ENCODE measurements around the gene ZNF417.
A peak's percentile ranks its signal among the peaks of the same experiment; 100 is the strongest.
"Not testable (repeated sequence)": the region's sequence is repeated elsewhere in the genome, so short reads cannot be mapped to it uniquely, and the experiment has no call there.

Gene ZNF417

GRCh38 chr19:57916168-57916995 is at the start of gene ZNF417:
TSS of gene ZNF417 (minus strand) at chr19:57916592. CDS start at chr19:57916411, 181 bp downstream.
- DNase-seq (ENCODE audit: low spot score): peak; percentile 93

- no peak for DNase-seq (ENCODE audit: low spot score)
Measured at GRCh38 chr19:57964761-57965160, 48.4 kb upstream of the ZNF417 start.

- DNase-seq (ENCODE audit: low spot score): no peak
Measured at GRCh38 chr19:57961785-57962184, 45.4 kb upstream of the ZNF417 start.

GRCh38 chr19:57954996-57955395 is 38.6 kb upstream of the ZNF417 start:
- no peak for DNase-seq (ENCODE audit: low spot score)

- DNase-seq (ENCODE audit: low spot score): no peak
Measured at GRCh38 chr19:57949702-57950101, 33.3 kb upstream of the ZNF417 start.

GRCh38 chr19:57949296-57949695 is 32.9 kb upstream of the ZNF417 start:
- DNase-seq (ENCODE audit: low spot score): no peak

- peak; percentile 90 for DNase-seq (ENCODE audit: low spot score)
Measured at GRCh38 chr19:57947419-57948134, 31.2 kb upstream of the ZNF417 start, which contains the start of gene ZNF256. TSS of gene ZNF256 (minus strand) at chr19:57947706. CDS start at chr19:57947474, 232 bp downstream.

GRCh38 chr19:57947088-57947418 is 30.7 kb upstream of the ZNF417 start:
- no peak for DNase-seq (ENCODE audit: low spot score)

GRCh38 chr19:57946316-57946715 is 29.9 kb upstream of the ZNF417 start:
- no peak for DNase-seq (ENCODE audit: low spot score)

GRCh38 chr19:57941593-57941992 is 25.2 kb upstream of the ZNF417 start:
- DNase-seq (ENCODE audit: low spot score): no peak

GRCh38 chr19:57935731-57936130 is 19.3 kb upstream of the ZNF417 start:
- DNase-seq (ENCODE audit: low spot score): no peak

- DNase-seq (ENCODE audit: low spot score): peak; percentile 51
Measured at GRCh38 chr19:57934820-57935665, 18.7 kb upstream of the ZNF417 start, which contains the start of gene ZNF418. TSS of gene ZNF418 (minus strand) at chr19:57935402. CDS start at chr19:57933822, 1,580 bp downstream.

- DNase-seq (ENCODE audit: low spot score): no peak
Measured at GRCh38 chr19:57927587-57927986, 11.2 kb upstream of the ZNF417 start.

- no peak for DNase-seq (ENCODE audit: low spot score)
Measured at GRCh38 chr19:57914531-57914930, 1.9 kb downstream of the ZNF417 start.

GRCh38 chr19:57907394-57907793 is 9.0 kb downstream of the ZNF417 start:
- DNase-seq (ENCODE audit: low spot score): no peak

GRCh38 chr19:57905258-57905657 is 11.1 kb downstream of the ZNF417 start:
- DNase-seq (ENCODE audit: low spot score): no peak

- DNase-seq (ENCODE audit: low spot score): no peak
Measured at GRCh38 chr19:57903618-57904184, 12.7 kb downstream of the ZNF417 start.

- DNase-seq (ENCODE audit: low spot score): no peak
Measured at GRCh38 chr19:57900311-57900710, 16.1 kb downstream of the ZNF417 start.

- not testable (repeated sequence) for DNase-seq (ENCODE audit: low spot score)
Measured at GRCh38 chr19:57890706-57891105, 25.7 kb downstream of the ZNF417 start.

GRCh38 chr19:57888560-57889231 is 27.7 kb downstream of the ZNF417 start, which contains the start of gene ZNF814:
TSS of gene ZNF814 (minus strand) at chr19:57889037. CDS start at chr19:57888802, 235 bp downstream.
- DNase-seq (ENCODE audit: low spot score): peak; percentile 78

GRCh38 chr19:57888107-57888559 is 28.3 kb downstream of the ZNF417 start:
- DNase-seq (ENCODE audit: low spot score): no peak

Measured in activated CD4-positive, alpha-beta T cell treated with anti-CD3 and anti-CD28 coated beads, Interleukin-2, Interleukin-4, amounts not matched to agents 100 ng/mL and 50 ng/mL, durations not matched to agents 16 hours and 8 hours (primary cell).